G401.6 (cell line): Measurements from ENCODE around the gene MED13L.
"Not testable (repeated sequence)": the region's sequence is repeated elsewhere in the genome, so short reads cannot be mapped to it uniquely, and the experiment has no call there.

ENCODE experiments used
- FAIRE-seq: peaks from 2 replicates; lab custom pipeline; 2012; peaks lifted over from hg19 to GRCh38; lab: Jason Lieb, UNC

MED13L gene

DNA sequence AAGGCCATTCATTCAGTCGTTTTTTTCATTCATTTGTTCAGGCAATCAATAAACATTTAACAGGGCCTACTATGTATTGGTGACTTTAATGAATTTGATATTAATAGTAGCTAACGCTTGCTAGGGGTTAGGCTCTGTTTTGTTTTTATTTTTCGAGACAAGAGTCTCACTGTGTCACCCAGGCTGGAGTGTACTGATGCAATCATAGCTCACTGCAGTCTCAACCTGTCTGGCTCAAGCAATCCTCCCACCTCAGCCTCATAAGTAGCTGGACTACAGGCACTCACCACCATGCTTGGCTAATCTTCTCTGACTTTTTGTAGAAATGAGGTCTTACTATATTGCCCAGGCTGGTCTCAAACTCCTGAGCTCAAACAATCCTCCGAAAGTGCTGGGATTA is 25.6 kb upstream of the MED13L start:
- no peak for FAIRE-seq

DNA sequence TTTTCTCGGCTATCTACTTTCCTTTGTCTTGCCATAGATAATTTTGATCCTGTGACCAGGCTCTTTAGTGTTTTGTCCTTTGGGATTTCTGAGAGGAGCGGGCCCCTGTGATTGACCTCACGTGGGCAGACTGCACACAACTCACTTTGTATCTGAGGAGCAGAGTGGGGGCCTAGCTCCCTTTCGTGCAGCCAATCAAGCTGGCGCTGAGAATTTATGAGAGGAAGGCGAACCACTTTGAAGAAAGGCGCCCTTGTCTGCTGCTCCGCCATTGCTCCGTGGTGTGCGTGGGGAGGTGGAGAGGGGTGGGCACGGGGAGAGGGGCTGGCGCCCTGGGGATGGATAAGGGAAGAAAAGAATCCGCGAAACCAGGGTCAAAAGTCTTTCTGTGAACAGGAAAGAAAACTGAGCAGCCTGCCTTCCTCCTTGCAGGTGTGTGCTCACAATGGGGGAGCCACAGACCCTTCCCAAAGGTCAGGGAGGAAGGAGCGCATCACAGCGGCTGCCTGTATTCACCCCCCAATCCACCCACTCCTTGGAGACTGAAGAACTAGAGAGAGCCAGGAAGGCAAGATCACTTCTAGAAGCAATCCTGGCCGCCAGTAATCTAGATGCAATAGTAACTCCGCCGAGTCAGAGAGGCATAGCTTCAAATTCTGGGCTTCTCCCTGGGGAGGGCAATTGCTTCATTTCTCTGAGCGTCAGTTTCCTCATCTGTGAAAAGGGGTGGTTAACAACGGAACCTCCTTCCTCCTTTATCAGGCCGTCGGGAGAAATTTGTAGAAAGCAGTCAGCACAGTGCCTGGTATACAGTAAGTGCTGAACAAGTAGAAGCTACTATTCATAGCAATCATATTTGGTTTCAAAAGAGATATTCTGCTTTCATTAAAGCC is 24.9 kb upstream of the MED13L start:
- no peak for FAIRE-seq

DNA sequence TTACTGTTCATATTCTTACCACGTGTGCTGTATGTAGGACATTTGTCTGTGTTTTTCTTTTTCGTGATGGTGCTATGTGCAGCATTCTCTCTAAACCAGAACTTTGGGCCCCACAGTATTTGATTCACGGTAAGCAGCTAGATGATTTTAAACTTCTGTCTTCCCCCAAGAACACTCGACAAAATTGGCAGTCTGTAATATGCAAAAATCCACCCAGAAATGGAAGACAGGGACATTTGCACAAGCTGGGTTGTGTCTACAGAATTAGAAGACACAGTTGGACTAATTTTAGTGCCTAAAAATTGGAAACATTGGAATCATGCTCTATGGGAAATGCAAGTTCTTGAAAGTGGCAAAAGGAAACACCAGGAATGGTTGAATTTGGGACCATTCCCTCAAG is 24.1 kb upstream of the MED13L start:
- FAIRE-seq: no peak

DNA sequence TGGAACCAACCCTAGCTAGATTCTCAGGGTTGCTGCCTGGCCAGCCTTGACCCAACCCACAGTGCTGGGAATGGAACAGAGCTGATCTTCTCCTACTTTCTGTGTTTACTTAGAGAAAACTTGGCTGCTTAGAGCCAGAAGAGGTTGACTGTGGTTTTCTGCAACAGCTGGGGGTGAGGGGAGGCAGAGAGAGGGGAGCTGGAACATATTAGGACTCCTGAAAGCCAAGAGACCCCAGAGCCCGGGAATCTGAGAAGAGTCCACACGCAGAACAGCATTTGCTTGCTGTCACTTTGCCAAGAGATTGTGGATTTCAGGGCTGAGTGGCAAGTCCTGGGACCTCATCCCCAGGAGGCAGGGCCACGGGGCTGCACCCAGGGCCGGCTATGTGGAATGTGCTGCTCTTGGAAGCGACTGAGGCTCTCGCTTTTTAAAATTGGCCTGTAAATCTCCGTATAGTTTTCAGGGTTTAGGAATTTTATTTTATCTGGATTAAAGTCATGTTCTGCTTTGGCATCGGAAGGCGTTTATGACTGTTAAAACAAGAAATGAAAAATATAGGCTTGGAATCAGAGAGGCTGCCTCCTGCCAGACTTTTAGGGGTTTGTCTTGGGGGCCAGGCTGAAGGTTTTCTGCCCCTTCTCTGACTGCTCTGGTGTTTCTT is 22.3 kb upstream of the MED13L start:
- FAIRE-seq: no peak

- no peak for FAIRE-seq
These were observed 21.6 kb upstream of the MED13L start for GRCh38 chr12:116299064-116299463.

DNA sequence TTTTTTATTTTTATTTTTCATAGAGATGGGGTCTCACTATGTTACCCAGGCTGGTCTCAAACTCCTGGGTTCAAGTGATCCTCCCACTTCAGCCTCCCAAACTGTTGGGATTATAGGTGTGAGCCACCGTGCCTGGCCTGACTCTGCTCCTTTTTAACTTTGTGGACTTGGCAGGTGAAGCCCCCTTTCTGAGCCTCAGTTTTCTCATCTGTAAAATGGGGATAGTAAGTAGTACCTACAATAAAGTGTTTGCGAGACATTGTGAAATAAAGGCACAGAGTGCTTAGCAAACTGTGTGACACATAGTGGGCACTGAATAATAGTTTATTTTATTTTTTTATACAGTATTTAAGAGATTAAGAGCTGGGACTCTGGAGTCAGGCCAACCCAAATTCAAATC is 21.1 kb upstream of the MED13L start:
- no peak for FAIRE-seq

GRCh38 chr12:116297224-116297834 is 19.8 kb upstream of the MED13L start:
- no peak for FAIRE-seq

- FAIRE-seq: no peak
These were observed 18.1 kb upstream of the MED13L start for GRCh38 chr12:116295327-116296263.

- FAIRE-seq: peak; percentile 41
These were observed 17.1 kb upstream of the MED13L start for GRCh38 chr12:116294454-116295165.

- FAIRE-seq: no peak
These were observed 16.4 kb upstream of the MED13L start for GRCh38 chr12:116293687-116294453.

- no peak for FAIRE-seq
These were observed 13.7 kb upstream of the MED13L start for GRCh38 chr12:116291218-116291617.

DNA sequence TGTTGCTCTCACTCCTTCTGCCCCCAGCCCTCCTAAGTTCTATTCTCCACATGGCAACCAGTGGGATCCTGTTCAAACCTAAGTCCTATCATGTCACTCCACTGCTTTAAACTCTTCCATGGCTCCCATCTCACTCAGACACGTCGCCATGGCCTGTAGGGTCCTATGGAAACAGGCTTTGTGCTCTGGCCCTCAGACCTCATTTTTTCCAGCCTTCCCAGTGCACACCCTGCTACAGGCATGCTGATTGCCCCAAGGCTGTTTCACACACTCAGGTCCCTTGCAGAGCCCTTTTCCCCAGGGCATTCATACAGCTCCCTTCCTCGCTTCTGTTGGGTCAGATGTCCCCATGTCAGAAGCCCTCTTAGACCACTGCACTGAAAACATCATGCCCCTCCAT is 11.2 kb upstream of the MED13L start:
- FAIRE-seq: no peak

GRCh38 chr12:116287842-116288301 is 10.4 kb upstream of the MED13L start:
- no peak for FAIRE-seq

DNA sequence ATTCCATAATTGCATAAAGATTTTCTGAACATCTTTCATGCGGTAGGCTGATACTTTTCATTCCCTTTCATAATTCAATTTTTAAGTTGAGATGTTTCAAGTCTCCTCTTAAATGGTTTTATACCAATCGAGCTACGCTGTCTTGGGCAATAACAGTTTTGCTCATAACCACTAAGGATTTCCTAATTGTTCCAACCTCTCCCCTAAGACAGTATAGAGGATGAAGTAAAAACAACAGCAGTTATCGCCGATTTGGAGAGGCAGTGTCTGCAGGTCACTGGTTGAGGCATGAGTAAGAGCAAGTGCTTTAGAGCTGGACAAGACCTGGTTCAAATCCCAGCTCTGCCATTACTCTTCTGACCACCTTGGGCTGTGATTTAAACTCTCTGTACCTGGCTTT is 6.9 kb upstream of the MED13L start:
- FAIRE-seq: no peak

DNA sequence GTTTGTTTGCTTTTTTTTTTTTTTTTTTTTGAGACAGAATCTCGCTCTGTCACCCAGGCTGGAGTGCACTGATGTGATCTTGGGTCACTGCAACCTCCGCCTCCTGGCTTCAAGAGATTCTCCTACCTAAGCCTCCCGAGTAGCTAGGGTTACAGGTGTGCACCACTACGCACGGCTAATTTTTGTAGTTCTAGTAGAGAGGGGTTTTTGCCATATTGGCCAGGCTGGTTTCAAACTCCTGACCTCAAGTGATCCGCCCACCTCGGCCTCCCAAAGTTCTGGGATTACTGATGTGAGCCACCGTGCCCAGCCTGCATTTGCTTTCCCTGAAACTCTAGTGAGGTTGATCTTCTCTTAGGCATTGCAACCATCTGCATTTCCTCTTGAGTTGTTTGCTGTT is 6.4 kb upstream of the MED13L start:
- not testable (repeated sequence) for FAIRE-seq

GRCh38 chr12:116282371-116283286 is 5.1 kb upstream of the MED13L start:
- no peak for FAIRE-seq

GRCh38 chr12:116280595-116281290 is 3.2 kb upstream of the MED13L start:
- no peak for FAIRE-seq

DNA sequence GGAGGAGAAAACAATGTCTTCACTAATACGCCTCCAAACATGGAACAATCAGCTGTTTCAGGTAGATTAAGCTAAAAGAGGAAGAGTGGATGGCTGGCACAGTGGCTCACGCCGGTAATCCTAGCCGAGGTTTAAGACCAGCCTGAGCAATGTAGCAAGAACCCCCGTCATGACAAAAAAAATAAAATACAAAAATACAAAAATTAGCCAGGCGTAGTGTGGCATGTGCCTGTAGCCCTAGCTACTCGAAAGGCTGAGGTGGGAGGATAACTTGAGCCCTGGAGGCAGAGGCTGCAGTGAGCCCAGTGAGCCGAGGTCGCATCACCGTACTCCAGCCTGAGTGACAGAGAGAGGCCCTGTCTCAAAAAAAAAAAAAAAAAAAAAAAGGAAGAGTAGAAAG is 1.2 kb upstream of the MED13L start:
- no peak for FAIRE-seq

- no peak for FAIRE-seq
These were observed 760 bp upstream of the MED13L start for GRCh38 chr12:116278279-116278626.
